SJCRH30 (cell line): Measurements from ENCODE around the gene INTS15. TPM values are rescaled to one million over a fixed set of nuclear protein-coding genes. Genes with fewer than 3 reads are reported as not detected.

Experiments used
- DNase-seq, 2 experiments: peaks; one replicate each; pipeline ENCODE4 v3.0.0-alpha.2; 2015 to 2020
- H3K27ac ChIP-seq: fragments of 250-450 bp; sonication (Bioruptor Pico); 2 replicates; pipeline ENCODE4 v1.5.1; 2020; ENCODE audit warnings: mild to moderate bottlenecking, moderate library complexity
- H3K27me3 ChIP-seq: fragments of 250-450 bp; sonication (Bioruptor Pico); 2 replicates; pipeline ENCODE4 v1.5.1; 2020; ENCODE audit warnings: mild to moderate bottlenecking, moderate library complexity
- H3K36me3 ChIP-seq: fragments of 250-450 bp; sonication (Bioruptor Pico); 2 replicates; pipeline ENCODE4 v1.5.1; 2020; ENCODE audit warnings: mild to moderate bottlenecking, moderate library complexity
- H3K4me1 ChIP-seq: fragments of 250-450 bp; sonication (Bioruptor Pico); 2 replicates; pipeline ENCODE4 v1.5.1; 2020; ENCODE audit warnings: mild to moderate bottlenecking, moderate library complexity
- H3K4me3 ChIP-seq: fragments of 250-450 bp; sonication (Bioruptor Pico); 2 replicates; pipeline ENCODE4 v1.5.1; 2020; ENCODE audit warnings: mild to moderate bottlenecking, moderate library complexity
- H3K9me3 ChIP-seq: fragments of 250-450 bp; sonication (Bioruptor Pico); replicated peaks from 2 replicates; pipeline ENCODE4 v1.5.1; 2020; ENCODE audit warnings: mild to moderate bottlenecking, moderate library complexity
- total RNA-seq: library from RNA; depleted of rRNA; stranded (reverse); fragments of >200 nt; shearing (Covaris generic); gene quantifications from 2 replicates; pipeline ENCODE4 v1.2.3, GENCODE V29; 2014; rRNA removed

Gene INTS15
- total RNA-seq = 16.4 and 18.8 TPM in 2 replicates

- H3K36me3 ChIP-seq = peaks cover 25% of the 10 kb centered on the region
- peak; percentile 69 to 85 for DNase-seq
Observed at GRCh38 chr7:6589829-6590644, at the start of gene INTS15. Gene INTS15 (plus strand): TSS chr7:6590021. CDS start chr7:6590284, 263 bp downstream.

GRCh38 chr7:6542368-6542767, 47.5 kb upstream of the INTS15 start:
- H3K36me3 ChIP-seq = no peaks in the 10 kb centered on the region
- no peak overlapping the region for H3K27ac ChIP-seq
- no peaks in the 10 kb centered on the region for H3K4me1 ChIP-seq
- H3K4me3 ChIP-seq = no peak overlapping the region
- H3K27me3 ChIP-seq = no peaks in the 10 kb centered on the region
- DNase-seq = no peak
- H3K9me3 ChIP-seq = no peaks in the 10 kb centered on the region

More at GRCh38 chr7:6589829-6590644, at the start of gene INTS15:
- Histone ChIP-seq H3K9me3 (no peaks in the 10 kb centered on the region), H3K27me3 (no peaks in the 10 kb centered on the region), H3K4me1 (0 out of 2 replicates have a peak, but pooled peaks cover 2% of the 10 kb centered on the region), H3K4me3 (peak within 1 kb of the TSS; percentile 82), H3K27ac (no peak within 1 kb of the TSS; the same call in 1 of the 2 replicates)

GRCh38 chr7:6545398-6546126, 44.3 kb upstream of the INTS15 start:
- Histone ChIP-seq H3K4me1 (no peaks in the 10 kb centered on the region), H3K27ac (no peak overlapping the region), H3K36me3 (no peaks in the 10 kb centered on the region), H3K4me3 (no peak overlapping the region), H3K9me3 (no peaks in the 10 kb centered on the region), H3K27me3 (no peaks in the 10 kb centered on the region)
- no peak for DNase-seq

GRCh38 chr7:6546498-6547251, 43.1 kb upstream of the INTS15 start:
- no peaks in the 10 kb centered on the region for H3K9me3 ChIP-seq
- no peaks in the 10 kb centered on the region for H3K4me1 ChIP-seq
- no peak for DNase-seq
- no peak overlapping the region for H3K27ac ChIP-seq
- H3K4me3 ChIP-seq = no peak overlapping the region
- H3K27me3 ChIP-seq = no peaks in the 10 kb centered on the region
- H3K36me3 ChIP-seq = no peaks in the 10 kb centered on the region

GRCh38 chr7:6547400-6547799, 42.4 kb upstream of the INTS15 start:
- no peaks in the 10 kb centered on the region for H3K36me3 ChIP-seq
- no peak overlapping the region for H3K4me3 ChIP-seq
- no peaks in the 10 kb centered on the region for H3K4me1 ChIP-seq
- DNase-seq = no peak
- no peaks in the 10 kb centered on the region for H3K9me3 ChIP-seq
- no peak overlapping the region for H3K27ac ChIP-seq
- no peaks in the 10 kb centered on the region for H3K27me3 ChIP-seq

- Histone ChIP-seq H3K27me3 (peaks cover 4% of the 10 kb centered on the region; the same call in 1 of the 2 replicates), H3K27ac (no peak within 1 kb of the TSS), H3K4me1 (no peaks in the 10 kb centered on the region), H3K36me3 (no peaks in the 10 kb centered on the region), H3K4me3 (no peak within 1 kb of the TSS), H3K9me3 (no peaks in the 10 kb centered on the region)
- DNase-seq = no peak
Observed at GRCh38 chr7:6551016-6551511, 38.8 kb upstream of the INTS15 start, which contains the start of gene GRID2IP. Gene GRID2IP (minus strand): TSS chr7:6551461. CDS start chr7:6551436, 25 bp downstream.

GRCh38 chr7:6553448-6554044, 36.3 kb upstream of the INTS15 start:
- no peak for DNase-seq
- peaks cover 9% of the 10 kb centered on the region for H3K4me1 ChIP-seq
- H3K9me3 ChIP-seq = no peaks in the 10 kb centered on the region
- peaks cover 4% of the 10 kb centered on the region; the same call in 1 of the 2 replicates for H3K27me3 ChIP-seq
- no peak overlapping the region for H3K27ac ChIP-seq
- no peaks in the 10 kb centered on the region for H3K36me3 ChIP-seq
- no peak overlapping the region for H3K4me3 ChIP-seq

- H3K4me3 ChIP-seq = no peak overlapping the region
- peaks cover 4% of the 10 kb centered on the region; the same call in 1 of the 2 replicates for H3K27me3 ChIP-seq
- DNase-seq = no peak
- peaks cover 9% of the 10 kb centered on the region for H3K4me1 ChIP-seq
- no peak overlapping the region for H3K27ac ChIP-seq
- no peaks in the 10 kb centered on the region for H3K9me3 ChIP-seq
- no peaks in the 10 kb centered on the region for H3K36me3 ChIP-seq
Observed at GRCh38 chr7:6554848-6555247, 35.0 kb upstream of the INTS15 start.

GRCh38 chr7:6556196-6556595, 33.6 kb upstream of the INTS15 start:
- Histone ChIP-seq H3K4me1 (peaks cover 9% of the 10 kb centered on the region), H3K9me3 (no peaks in the 10 kb centered on the region), H3K27ac (no peak overlapping the region), H3K36me3 (no peaks in the 10 kb centered on the region), H3K4me3 (no peak overlapping the region), H3K27me3 (peaks cover 4% of the 10 kb centered on the region; the same call in 1 of the 2 replicates)
- DNase-seq = no peak

- no peaks in the 10 kb centered on the region for H3K9me3 ChIP-seq
- H3K4me3 ChIP-seq = no peak overlapping the region
- H3K27ac ChIP-seq = no peak overlapping the region
- peaks cover 9% of the 10 kb centered on the region for H3K4me1 ChIP-seq
- H3K36me3 ChIP-seq = no peaks in the 10 kb centered on the region; the same call in 1 of the 2 replicates
- DNase-seq = peak; percentile 62 to 78
- no peaks in the 10 kb centered on the region; the same call in 1 of the 2 replicates for H3K27me3 ChIP-seq
Observed at GRCh38 chr7:6558837-6559236, 31.0 kb upstream of the INTS15 start.

GRCh38 chr7:6559896-6560295, 29.9 kb upstream of the INTS15 start:
- H3K4me3 ChIP-seq = no peak overlapping the region
- H3K27me3 ChIP-seq = peaks cover 4% of the 10 kb centered on the region
- H3K27ac ChIP-seq = no peak overlapping the region
- peaks cover 9% of the 10 kb centered on the region for H3K4me1 ChIP-seq
- no peaks in the 10 kb centered on the region for H3K9me3 ChIP-seq
- H3K36me3 ChIP-seq = no peaks in the 10 kb centered on the region; the same call in 1 of the 2 replicates
- DNase-seq = no peak

GRCh38 chr7:6562106-6562505, 27.7 kb upstream of the INTS15 start:
- Histone ChIP-seq H3K4me3 (no peak overlapping the region), H3K36me3 (no peaks in the 10 kb centered on the region; the same call in 1 of the 2 replicates), H3K27me3 (peaks cover 6% of the 10 kb centered on the region), H3K27ac (no peak overlapping the region), H3K4me1 (peaks cover 6% of the 10 kb centered on the region), H3K9me3 (no peaks in the 10 kb centered on the region)
- no peak for DNase-seq

GRCh38 chr7:6563936-6564770, 25.7 kb upstream of the INTS15 start:
- Histone ChIP-seq H3K36me3 (no peaks in the 10 kb centered on the region; the same call in 1 of the 2 replicates), H3K9me3 (no peaks in the 10 kb centered on the region), H3K27me3 (peaks cover 6% of the 10 kb centered on the region), H3K27ac (no peak overlapping the region), H3K4me3 (no peak overlapping the region), H3K4me1 (no peaks in the 10 kb centered on the region)
- DNase-seq = no peak
